IMR-90 (cell line): ENCODE data around the gene ADGRF3. TPM values are rescaled to one million over a fixed set of nuclear protein-coding genes. Genes with fewer than 3 reads are reported as not detected.
"Not testable (repeated sequence)": the region's sequence is repeated elsewhere in the genome, so short reads cannot be mapped to it uniquely, and the experiment has no call there.

ENCODE experiments used
- ATAC-seq: fragments of 200-7000 bp; cut with Tn5 transposase; 2 replicates; pipeline ENCODE4 v1.9.1; 2020; ENCODE audit warnings: low read depth, mild to moderate bottlenecking, moderate library complexity
- BruUV-seq: library from RNA; stranded (reverse); fragments of 400-500 nt; replicated peaks from 2 replicates; lab custom pipeline; 2021; lab: Mats Ljungman, UMichigan
- CTCF ChIA-PET: fragments of 300-600 bp; formaldehyde crosslinking; extraction: SDS; loops from one replicate; lab custom pipeline; 2021; ENCODE audit warnings: antibody characterized with exemption; lab: Yijun Ruan, JAX
- POLR2A ChIA-PET: fragments of 300-600 bp; sonication (Branson Sonifier 250); formaldehyde crosslinking; loops from one replicate; lab custom pipeline; 2022; ENCODE audit warnings: antibody characterized with exemption; ENCODE audit not compliant: unreplicated experiment; lab: Charles Lee
- DNase-seq: peaks from one replicate; pipeline ENCODE4 v3.0.0; 2013
- H2AFZ ChIP-seq: replicated peaks from 2 replicates; pipeline ENCODE3; 2013; ENCODE audit warnings: low read length, mild to moderate bottlenecking; ENCODE audit not compliant: poor library complexity
- H2AK5ac ChIP-seq: 2 replicates; pipeline ENCODE4 v1.6.1; 2013; ENCODE audit warnings: low read depth, low read length, inconsistent platforms
- H2AK9ac ChIP-seq: replicated peaks from 2 replicates; pipeline ENCODE3; 2013; ENCODE audit warnings: mild to moderate bottlenecking, low read depth, low read length, moderate library complexity; ENCODE audit not compliant: poor library complexity
- H2BK120ac ChIP-seq: 2 replicates; pipeline ENCODE4 v1.6.1; 2013; ENCODE audit warnings: low read depth, low read length, inconsistent platforms
- H2BK15ac ChIP-seq: 3 replicates; pipeline ENCODE4 v1.6.1; 2013; ENCODE audit warnings: low read depth, low read length, inconsistent platforms
- H2BK20ac ChIP-seq: 2 replicates; pipeline ENCODE4 v1.6.1; 2013; ENCODE audit warnings: low read depth, mild to moderate bottlenecking, inconsistent platforms, low read length, moderate library complexity
- H2BK5ac ChIP-seq: 2 replicates; pipeline ENCODE4 v1.6.1; 2013; ENCODE audit warnings: mild to moderate bottlenecking, low read depth, low read length, inconsistent platforms; ENCODE audit not compliant: poor library complexity, severe bottlenecking
- H3K14ac ChIP-seq: replicated peaks from 2 replicates; pipeline ENCODE4 v1.6.1; 2013; ENCODE audit warnings: low read depth, low read length, inconsistent platforms
- H3K18ac ChIP-seq: 2 replicates; pipeline ENCODE4 v1.6.1; 2013; ENCODE audit warnings: low read depth, low read length, control low read depth
- H3K23ac ChIP-seq: 2 replicates; pipeline ENCODE4 v1.6.1; 2013; ENCODE audit warnings: low read depth, low read length, inconsistent platforms
- H3K27ac ChIP-seq: 2 replicates; pipeline ENCODE4 v1.5.1; 2013; ENCODE audit warnings: mild to moderate bottlenecking, control low read depth, low read length; ENCODE audit not compliant: insufficient read depth
- H3K27me3 ChIP-seq: 2 replicates; pipeline ENCODE4 v1.6.1; 2013; ENCODE audit warnings: low read length; ENCODE audit not compliant: control insufficient read depth, insufficient read depth
- H3K36me3 ChIP-seq: 2 replicates; pipeline ENCODE4 v1.6.1; 2013; ENCODE audit warnings: low read length, mixed read lengths; ENCODE audit not compliant: control insufficient read depth, insufficient read depth
- H3K4ac ChIP-seq: 2 replicates; pipeline ENCODE4 v1.6.1; 2013; ENCODE audit warnings: low read depth, low read length, inconsistent platforms
- H3K4me1 ChIP-seq: 2 replicates; pipeline ENCODE4 v1.6.1; 2013; ENCODE audit warnings: low read length, mixed read lengths; ENCODE audit not compliant: control insufficient read depth, insufficient read depth
- H3K4me2 ChIP-seq: 2 replicates; pipeline ENCODE4 v1.6.1; 2013; ENCODE audit warnings: low read depth, mild to moderate bottlenecking, control low read depth, low read length, moderate library complexity
- H3K4me3 ChIP-seq: 2 replicates; pipeline ENCODE4 v1.5.1; 2013; ENCODE audit warnings: low read depth, mild to moderate bottlenecking, control low read depth, low read length, moderate library complexity; ENCODE audit not compliant: insufficient read depth
- H3K56ac ChIP-seq: 2 replicates; pipeline ENCODE4 v1.6.1; 2013; ENCODE audit warnings: low read length, inconsistent platforms; ENCODE audit not compliant: insufficient read depth; ENCODE audit errors: extremely low read depth
- H3K79me1 ChIP-seq, 2 experiments: 2 replicates each; pipeline ENCODE4 v1.6.1; 2013; ENCODE audit warnings: low read length in 2 of 2, inconsistent platforms in 1 of 2, low read depth in 1 of 2
- H3K9ac ChIP-seq: 2 replicates; pipeline ENCODE4 v1.6.1; 2013; ENCODE audit warnings: low read depth, low read length, control low read depth
- H3K9me1 ChIP-seq: 2 replicates; pipeline ENCODE4 v1.6.1; 2013; ENCODE audit warnings: low read length, inconsistent platforms; ENCODE audit not compliant: insufficient read depth
- H3K9me3 ChIP-seq: 2 replicates; pipeline ENCODE4 v1.6.1; 2013; ENCODE audit warnings: low read length; ENCODE audit not compliant: control insufficient read depth, insufficient read depth
- H4K20me1 ChIP-seq: 2 replicates; pipeline ENCODE4 v1.6.1; 2013; ENCODE audit warnings: low read length, inconsistent platforms; ENCODE audit not compliant: insufficient read depth
- H4K5ac ChIP-seq: 2 replicates; pipeline ENCODE4 v1.6.1; 2013; ENCODE audit warnings: mild to moderate bottlenecking, low read depth, low read length, control low read depth
- H4K8ac ChIP-seq, 2 experiments: 2 replicates each; pipeline ENCODE4 v1.6.1; 2013; ENCODE audit warnings: low read depth in 2 of 2, low read length in 2 of 2, control low read depth in 1 of 2, inconsistent platforms in 1 of 2
- H4K91ac ChIP-seq: 2 replicates; pipeline ENCODE4 v1.6.1; 2013; ENCODE audit warnings: low read depth, low read length, inconsistent platforms; ENCODE audit not compliant: insufficient read depth
- CEBPB ChIP-seq: IDR thresholded peaks from 2 replicates; pipeline ENCODE4 v1.6.1; 2012; ENCODE audit warnings: low read depth, low read length, improper control_type of control experiment
- MAFK ChIP-seq: IDR thresholded peaks from 2 replicates; pipeline ENCODE4 v1.6.1; 2012; ENCODE audit warnings: low read depth, low read length, improper control_type of control experiment
- WGBS, 2 experiments: methylation state at CpG; one replicate each; pipeline versions ENCODE4 v1.1.5 to v1.1.7; 2013; ENCODE audit warnings: missing lambda C conversion rate in 2 of 2; ENCODE audit not compliant: insufficient read length in 1 of 2; ENCODE audit errors: extremely low coverage in 2 of 2; 5-methylcytosine and 5-hydroxymethylcytosine counted together
- dilution Hi-C: fragments of 300-500 bp; cut with HindIII; formaldehyde crosslinking; loops from one replicate; pipeline ENCODE4 v1.14.3; 2018; ENCODE audit warnings: low sequenced_read_pairs; ENCODE audit not compliant: unreplicated experiment
- in situ Hi-C: fragments of 300-500 bp; cut with MboI; formaldehyde crosslinking; loops from 3 replicates; pipeline ENCODE4 v1.14.3; 2019; ENCODE audit warnings: low sequenced_read_pairs, inconsistent platforms, mixed read lengths
- intact Hi-C: fragments of 100-400 bp; cut with micrococcal nuclease; formaldehyde crosslinking; loops from 2 replicates; pipeline ENCODE4 v1.10.0; 2022
- polyA plus RNA-seq, 3 experiments: library from polyadenylated mRNA; depleted of rRNA; stranded (reverse); fragments of >200 nt; gene quantifications; 2 replicates each; pipeline ENCODE4 v1.2.3, GENCODE V29; 2012; ENCODE audit warnings: low replicate concordance in 1 of 3
- total RNA-seq: library from RNA; depleted of rRNA; stranded (reverse); fragments of >200 nt; gene quantifications from 2 replicates; pipeline ENCODE4 v1.2.3, GENCODE V29; 2012

The ADGRF3 gene
- total and polyA plus RNA-seq, 2 of the 4 experiments (the other 2 are of a cell fraction), result 0.15 TPM; not detected in 1

GRCh38 chr2:26269571-26270158, 76.9 kb downstream of the ADGRF3 start:
- DNase-seq, result peak; percentile 33

GRCh38 chr2:26268670-26269385, 77.8 kb downstream of the ADGRF3 start:
- DNase-seq, H3K4me3 ChIP-seq, H3K4me2 ChIP-seq, H2AK5ac ChIP-seq, H3K4me1 ChIP-seq, H2BK5ac ChIP-seq, H3K36me3 ChIP-seq, H3K27ac ChIP-seq, H3K9me1 ChIP-seq, dilution Hi-C loops, in situ Hi-C loops, ATAC-seq, H3K9me3 ChIP-seq, H3K14ac ChIP-seq, H3K56ac ChIP-seq, H2AK9ac ChIP-seq, POLR2A ChIA-PET, H2BK15ac ChIP-seq, H4K5ac ChIP-seq, BruUV-seq, H3K9ac ChIP-seq, H2BK120ac ChIP-seq, H3K79me1 ChIP-seq, H2AFZ ChIP-seq, intact Hi-C loops, H3K18ac ChIP-seq, H4K91ac ChIP-seq, H4K20me1 ChIP-seq, H3K4ac ChIP-seq, H2BK20ac ChIP-seq, H3K27me3 ChIP-seq, H4K8ac ChIP-seq, H3K23ac ChIP-seq: not testable (repeated sequence)
- CTCF ChIA-PET, result interaction anchor here (0.7 kb wide), 1 partner anchor 248 kb away, joined by 3 read pairs; no protein-coding TSS in a partner anchor
- no CpG with 5 or more reads among the region's 12 CpGs for WGBS, 2 experiments

More at GRCh38 chr2:26269571-26270158, 76.9 kb downstream of the ADGRF3 start:
- H4K91ac ChIP-seq, result no peak overlapping the region
- H3K4me2 ChIP-seq, result no peak overlapping the region
- 100% methylated on average over 1 of the region's 6 CpGs; no CpG with 5 or more reads in 1 of the 2 experiments for WGBS, 2 experiments
- no peak for ATAC-seq
- no peaks in the 10 kb centered on the region for H3K9me3 ChIP-seq
- dilution Hi-C loops, result no loop called here
- H2BK120ac ChIP-seq, result no peak overlapping the region
- H3K4me1 ChIP-seq, result peaks cover 9% of the 10 kb centered on the region; the same call in 1 of the 2 replicates
- no peak overlapping the region for H3K4me3 ChIP-seq
- H3K4ac ChIP-seq, result no peak overlapping the region
- in situ Hi-C loops, result no loop called here
- H2AFZ ChIP-seq, result no peak overlapping the region
- POLR2A ChIA-PET, result no interaction called here
- H3K18ac ChIP-seq, result no peak overlapping the region
- peaks cover 0 to 13% of the 10 kb centered on the region in 2 experiments; a peak in 3 of 4 replicates for H3K79me1 ChIP-seq
- intact Hi-C loops, result no loop called here
- H3K9me1 ChIP-seq, result peaks cover 12% of the 10 kb centered on the region
- H3K56ac ChIP-seq, result no peak overlapping the region
- H4K20me1 ChIP-seq, result peaks cover 7% of the 10 kb centered on the region; the same call in 1 of the 2 replicates
- no peak overlapping the region for H3K9ac ChIP-seq
- H3K36me3 ChIP-seq, result peaks cover 5% of the 10 kb centered on the region
- no peak overlapping the region for H2AK9ac ChIP-seq
- H2BK15ac ChIP-seq, result no peak overlapping the region
- no peak overlapping the region for H4K5ac ChIP-seq
- H3K27me3 ChIP-seq, result no peaks in the 10 kb centered on the region
- CTCF ChIA-PET, result no interaction called here
- no peak overlapping the region for H3K27ac ChIP-seq
- no peak overlapping the region for H2BK5ac ChIP-seq
- no peak overlapping the region for H3K14ac ChIP-seq
- BruUV-seq, result no TSS peak
- H2BK20ac ChIP-seq, result no peak overlapping the region
- no peak overlapping the region for H2AK5ac ChIP-seq
- no peak overlapping the region for H3K23ac ChIP-seq
- TF ChIP-seq MAFK (no peak), CEBPB (peak; percentile 36; the same call in 1 of the 2 replicates)
- no peak overlapping the region for H4K8ac ChIP-seq
